Measurements from ENCODE around the gene PMEL. TPM values are rescaled to one million over a fixed set of nuclear protein-coding genes. Genes with fewer than 3 reads are reported as not detected.

The PMEL gene
- total RNA-seq, 1 donor from 2014 or later: not detected

Other genes starting within 250 kb of the PMEL start
- gene BLOC1S1, start 250.0 kb downstream of the PMEL start, total RNA-seq: 128 TPM
- 12.9 TPM for gene RDH5, start 245.6 kb downstream of the PMEL start, total RNA-seq
- gene CD63, start 237.0 kb downstream of the PMEL start, total RNA-seq: 790 TPM
- gene GDF11, start 222.9 kb downstream of the PMEL start, total RNA-seq: 9.7 TPM
- 50.2 TPM for gene SARNP, start 148.3 kb downstream of the PMEL start, total RNA-seq
- gene ORMDL2, start 148.0 kb downstream of the PMEL start, total RNA-seq: 17.3 TPM
- gene DNAJC14, start 136.5 kb downstream of the PMEL start, total RNA-seq: 18.3 TPM
- 2.9 TPM for gene MMP19, start 123.1 kb downstream of the PMEL start, total RNA-seq
- gene PYM1, start 38.1 kb downstream of the PMEL start, total RNA-seq: 19.1 TPM
- gene DGKA, start 34.9 kb downstream of the PMEL start, total RNA-seq: 8.1 TPM
- gene CDK2, start 788 bp upstream of the PMEL start, total RNA-seq: 11.6 TPM
- 113 TPM for gene RAB5B, start 8.0 kb upstream of the PMEL start, total RNA-seq
- gene SUOX, start 31.2 kb upstream of the PMEL start, total RNA-seq: 28.1 TPM
- gene IKZF4, start 55.0 kb upstream of the PMEL start, total RNA-seq: 9.5 TPM
- gene RPS26, start 75.9 kb upstream of the PMEL start, total RNA-seq: 35.5 TPM
- gene ERBB3, start 114.1 kb upstream of the PMEL start, total RNA-seq: 2.8 TPM
- 69.7 TPM for gene PA2G4, start 138.5 kb upstream of the PMEL start, total RNA-seq
- 2,099 TPM for gene RPL41, start 150.6 kb upstream of the PMEL start, total RNA-seq
- gene ZC3H10, start 152.2 kb upstream of the PMEL start, total RNA-seq: 7.3 TPM
- gene ESYT1, start 162.2 kb upstream of the PMEL start, total RNA-seq: 33.6 TPM
- 45.8 TPM for gene MYL6B, start 186.5 kb upstream of the PMEL start, total RNA-seq
- gene MYL6, start 192.3 kb upstream of the PMEL start, total RNA-seq: 673 TPM
- 68.8 TPM for gene SMARCC2, start 223.4 kb upstream of the PMEL start, total RNA-seq